Measurements from ENCODE around the gene LOXHD1.

DNA sequence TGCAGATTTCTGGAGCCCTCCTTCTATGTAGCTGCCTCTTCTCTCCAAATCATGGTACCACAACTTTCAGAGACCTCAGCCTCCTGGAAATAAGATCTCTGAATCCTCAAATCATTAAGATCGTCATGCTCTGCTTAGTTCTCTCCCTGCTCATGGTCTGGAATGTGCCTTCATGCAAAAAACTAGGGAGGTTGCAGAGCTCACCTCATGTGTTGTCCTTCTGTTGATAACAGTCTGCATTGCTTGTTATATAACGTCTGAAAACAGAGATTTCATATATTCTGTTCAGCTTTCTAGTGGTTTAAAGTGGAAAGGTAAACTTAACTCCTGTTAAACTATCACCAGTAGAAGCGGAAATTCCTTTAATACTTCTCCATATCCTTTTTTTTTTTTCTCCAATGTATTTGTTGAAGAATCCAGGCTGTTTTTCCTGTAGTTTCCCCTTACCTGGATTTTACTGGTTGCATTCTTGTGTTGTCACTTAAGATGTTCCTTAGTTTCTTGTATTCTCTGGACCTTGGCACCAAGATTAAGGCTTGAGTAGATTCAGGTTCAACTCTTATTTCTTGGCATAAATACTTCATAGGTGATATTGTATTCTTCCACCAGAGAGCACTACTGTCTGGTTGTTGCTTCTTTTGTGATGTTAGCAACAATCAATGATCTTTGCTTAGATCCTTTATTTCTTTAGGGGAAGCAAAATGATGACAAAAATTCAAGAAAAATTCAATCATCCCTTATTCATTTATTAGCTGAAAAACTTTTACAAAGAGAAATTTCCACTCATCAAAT lies 211.3 kb downstream of the LOXHD1 start:
- no peak for TF ChIP-seq POLR2A (IDR thresholded peaks at IDR 0.05)
- TF ChIP-seq, protein P1, sequence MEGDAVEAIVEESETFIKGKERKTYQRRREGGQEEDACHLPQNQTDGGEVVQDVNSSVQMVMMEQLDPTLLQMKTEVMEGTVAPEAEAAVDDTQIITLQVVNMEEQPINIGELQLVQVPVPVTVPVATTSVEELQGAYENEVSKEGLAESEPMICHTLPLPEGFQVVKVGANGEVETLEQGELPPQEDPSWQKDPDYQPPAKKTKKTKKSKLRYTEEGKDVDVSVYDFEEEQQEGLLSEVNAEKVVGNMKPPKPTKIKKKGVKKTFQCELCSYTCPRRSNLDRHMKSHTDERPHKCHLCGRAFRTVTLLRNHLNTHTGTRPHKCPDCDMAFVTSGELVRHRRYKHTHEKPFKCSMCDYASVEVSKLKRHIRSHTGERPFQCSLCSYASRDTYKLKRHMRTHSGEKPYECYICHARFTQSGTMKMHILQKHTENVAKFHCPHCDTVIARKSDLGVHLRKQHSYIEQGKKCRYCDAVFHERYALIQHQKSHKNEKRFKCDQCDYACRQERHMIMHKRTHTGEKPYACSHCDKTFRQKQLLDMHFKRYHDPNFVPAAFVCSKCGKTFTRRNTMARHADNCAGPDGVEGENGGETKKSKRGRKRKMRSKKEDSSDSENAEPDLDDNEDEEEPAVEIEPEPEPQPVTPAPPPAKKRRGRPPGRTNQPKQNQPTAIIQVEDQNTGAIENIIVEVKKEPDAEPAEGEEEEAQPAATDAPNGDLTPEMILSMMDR (IDR thresholded peaks at IDR 0.05): no peak
